HepG2 (cell line): ENCODE results near the gene TVP23A. TPM values are rescaled to one million over a fixed set of nuclear protein-coding genes. Genes with fewer than 3 reads are reported as not detected.

Experiments used
- CREB1 ChIP-seq, 2 experiments: fragments of 450-650 bp in 1 of 2; IDR thresholded peaks; 2 replicates each; pipeline ENCODE4 v1.6.1; 2016 to 2017; ENCODE audit warnings: control low read depth in 1 of 2, mild to moderate bottlenecking in 1 of 2, missing compliant biosample characterization in 1 of 2, missing genetic modification characterization in 1 of 2
- E2F5 ChIP-seq: sonication (generic); formaldehyde crosslinking; conservative IDR thresholded peaks from 2 replicates; pipeline ENCODE4 v1.4.0; 2020; ENCODE audit warnings: missing genetic modification reagents
- FOXK1 ChIP-seq: sonication (generic); formaldehyde crosslinking; IDR thresholded peaks from 2 replicates; pipeline ENCODE4 v1.4.0; 2020; ENCODE audit warnings: low read depth, missing genetic modification reagents, borderline replicate concordance
- HNF4A ChIP-seq: sonication (generic); formaldehyde crosslinking; IDR thresholded peaks from 2 replicates; pipeline ENCODE4 v1.4.0; 2020; ENCODE audit warnings: missing genetic modification reagents
- HNRNPK ChIP-seq: fragments of 200-400 bp; formaldehyde crosslinking; IDR thresholded peaks from 2 replicates; pipeline ENCODE4 v1.6.1; 2018; ENCODE audit warnings: low read length, low read depth, moderate library complexity, mild to moderate bottlenecking; ENCODE audit not compliant: poor library complexity, severe bottlenecking
- MXD1 ChIP-seq: sonication (generic); formaldehyde crosslinking; IDR thresholded peaks from 2 replicates; pipeline ENCODE4 v1.4.0; 2020; ENCODE audit warnings: mild to moderate bottlenecking, missing genetic modification reagents
- NR2F1 ChIP-seq, 2 experiments: fragments of 450-650 bp in 1 of 2; formaldehyde crosslinking in 1 of 2; IDR thresholded peaks; 2 replicates each; pipeline versions ENCODE4 v1.5.0 to v1.6.1; 2016 to 2020; ENCODE audit warnings: mild to moderate bottlenecking in 1 of 2, missing compliant biosample characterization in 1 of 2, missing genetic modification reagents in 1 of 2, moderate library complexity in 1 of 2
- NRL ChIP-seq: sonication (generic); formaldehyde crosslinking; IDR thresholded peaks from 2 replicates; pipeline ENCODE4 v1.5.0; 2020; ENCODE audit warnings: missing genetic modification reagents, mild to moderate bottlenecking, moderate library complexity, borderline replicate concordance
- PHF20 ChIP-seq: sonication (generic); formaldehyde crosslinking; IDR thresholded peaks from 2 replicates; pipeline ENCODE4 v1.5.0; 2020; ENCODE audit warnings: mild to moderate bottlenecking, missing genetic modification reagents
- POGZ ChIP-seq: sonication (generic); formaldehyde crosslinking; IDR thresholded peaks from 2 replicates; pipeline ENCODE4 v1.4.0; 2020; ENCODE audit warnings: mild to moderate bottlenecking, missing genetic modification reagents
- RBFOX2 ChIP-seq: fragments of 200-400 bp; formaldehyde crosslinking; IDR thresholded peaks from 2 replicates; pipeline ENCODE4 v1.6.1; 2017; ENCODE audit warnings: low read depth, mild to moderate bottlenecking, low read length
- RORA ChIP-seq: sonication (generic); formaldehyde crosslinking; IDR thresholded peaks from 2 replicates; pipeline ENCODE4 v1.5.0; 2020; ENCODE audit warnings: mild to moderate bottlenecking, missing genetic modification reagents, moderate library complexity
- SUZ12 ChIP-seq: fragments of 150-350 bp; IDR thresholded peaks from 2 replicates; pipeline ENCODE4 v1.6.1; 2014; ENCODE audit warnings: low read depth, low read length
- THAP7 ChIP-seq: sonication (generic); formaldehyde crosslinking; IDR thresholded peaks from 2 replicates; pipeline ENCODE4 v1.8.1; 2023; ENCODE audit warnings: mild to moderate bottlenecking, missing genetic modification reagents
- ZBTB39 ChIP-seq: sonication (generic); formaldehyde crosslinking; IDR thresholded peaks from 2 replicates; pipeline ENCODE4 v1.5.0; 2020; ENCODE audit warnings: missing genetic modification reagents
- ZFP36 ChIP-seq: fragments of 150-350 bp; IDR thresholded peaks from 2 replicates; pipeline ENCODE4 v1.6.1; 2018; ENCODE audit warnings: borderline replicate concordance, low read length, low read depth; ENCODE audit not compliant: partially characterized antibody
- ZNF205 ChIP-seq: IDR thresholded peaks from 2 replicates; pipeline ENCODE4 v1.6.1; 2018; ENCODE audit warnings: missing biosample characterization, missing genetic modification reagents
- ZNF232 ChIP-seq: sonication (generic); formaldehyde crosslinking; IDR thresholded peaks from 2 replicates; pipeline ENCODE4 v1.4.0; 2020; ENCODE audit warnings: missing genetic modification reagents, borderline replicate concordance
- ZNF331 ChIP-seq: sonication (generic); formaldehyde crosslinking; IDR thresholded peaks from 2 replicates; pipeline ENCODE4 v1.4.0; 2020; ENCODE audit warnings: missing genetic modification reagents
- ZNF616 ChIP-seq: sonication (generic); formaldehyde crosslinking; IDR thresholded peaks from 2 replicates; pipeline ENCODE4 v1.5.0; 2020; ENCODE audit warnings: low read depth, mild to moderate bottlenecking, missing genetic modification reagents
- ZNF670 ChIP-seq: sonication (generic); formaldehyde crosslinking; IDR thresholded peaks from 2 replicates; pipeline ENCODE4 v1.8.0; 2022; ENCODE audit warnings: mild to moderate bottlenecking, missing genetic modification reagents, borderline replicate concordance
- ZNF710 ChIP-seq: sonication (generic); formaldehyde crosslinking; IDR thresholded peaks from 2 replicates; pipeline ENCODE4 v1.5.0; 2020; ENCODE audit warnings: mild to moderate bottlenecking, missing genetic modification reagents, borderline replicate concordance
- ZNF720 ChIP-seq: sonication (generic); formaldehyde crosslinking; IDR thresholded peaks from 2 replicates; pipeline ENCODE4 v1.4.0; 2020; ENCODE audit warnings: missing genetic modification reagents
- polyA plus RNA-seq, 8 experiments: library from polyadenylated mRNA; depleted of rRNA in 3 of 8; stranded (reverse) in 7 of 8; unstranded in 1 of 8; fragments of >200 nt; fragmentation: Illumina TruSeq in 4 of 8; extraction: Trizol in 4 of 8; gene quantifications; 2 replicates each; pipeline versions ENCODE4 v1.2.1 to v1.2.3, GENCODE V29; 2011 to 2016; ENCODE audit warnings: low read depth in 4 of 8, missing spikeins in 1 of 8, mixed read lengths in 1 of 8; ENCODE audit not compliant: insufficient read depth in 1 of 8
- total RNA-seq, 5 experiments: library from RNA; depleted of rRNA; stranded (reverse); fragments of >200 nt; fragmentation: Illumina TruSeq; extraction: Trizol; gene quantifications; 2 replicates each; pipeline ENCODE4 v1.2.3, GENCODE V29; 2016; ENCODE audit warnings: low read depth in 1 of 5

The TVP23A gene
- total and polyA plus RNA-seq, 2 of the 13 experiments (the other 11 are each of a cell fraction or from before 2014, with no cell fraction given), result not detected

DNA sequence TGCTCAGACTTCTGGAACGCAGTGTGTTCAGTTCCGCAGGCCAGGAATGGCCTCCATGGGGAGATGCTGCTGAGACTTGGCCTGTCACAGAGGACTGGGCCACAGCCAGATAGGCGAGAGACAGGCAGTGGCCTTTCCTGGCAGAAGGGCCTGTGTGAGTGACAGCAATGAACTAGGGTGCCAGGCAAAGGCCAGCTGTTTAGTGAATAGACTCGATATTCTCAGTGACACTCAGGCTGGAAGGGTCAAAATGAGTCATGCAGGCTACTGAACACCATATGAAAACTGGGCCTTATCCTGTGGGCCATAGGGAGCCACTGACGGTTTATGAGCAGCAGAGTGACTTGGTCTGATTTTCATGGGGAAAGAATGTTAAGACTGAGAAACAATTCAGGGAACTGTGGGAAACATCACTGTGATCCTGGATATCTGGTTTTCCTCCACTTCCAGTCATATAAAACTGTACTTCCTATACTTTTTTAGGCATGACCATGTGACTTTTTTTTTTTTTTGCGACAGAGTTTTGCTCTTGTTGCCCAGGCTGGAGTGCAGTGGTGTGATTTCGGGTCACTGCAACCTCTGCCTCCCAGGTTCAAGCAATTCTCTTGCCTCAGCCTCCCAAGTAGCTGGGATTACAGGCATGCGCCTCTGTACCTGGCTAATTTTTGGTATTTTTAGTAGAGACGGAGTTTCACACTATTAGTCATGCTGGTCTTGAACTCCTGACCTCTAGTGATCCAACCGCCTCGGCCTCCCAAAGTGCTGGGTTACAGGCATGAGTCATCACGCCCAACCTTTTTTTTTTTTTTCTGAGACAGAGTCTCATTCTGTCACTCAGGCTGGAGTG is 80.1 kb downstream of the TVP23A start (continued):
- no peak for TF ChIP-seq ZBTB39 (CRISPR knock-in tag)
- TF ChIP-seq SUZ12, result no peak
- no peak for TF ChIP-seq ZNF616 (CRISPR knock-in tag)
- TF ChIP-seq CREB1 (IDR thresholded peaks at IDR 0.05), result peak; percentile 80
- TF ChIP-seq CREB1 (CRISPR knock-in tag; IDR thresholded peaks at IDR 0.05), result no peak
- TF ChIP-seq FOXK1, result 0 out of 2 replicates have a peak, but pooled peaks have one; percentile 14
- TF ChIP-seq ZFP36, result peak; percentile 73
- no peak for TF ChIP-seq E2F5
- TF ChIP-seq ZNF232 (CRISPR knock-in tag), result 0 out of 2 replicates have a peak, but pooled peaks have one; percentile 46
- no peak for TF ChIP-seq ZNF331 (CRISPR knock-in tag)
- TF ChIP-seq NR2F1 (CRISPR knock-in tag; IDR thresholded peaks at IDR 0.05), result peak; percentile 77 to 96
- TF ChIP-seq ZNF710 (CRISPR knock-in tag), result peak; percentile 73; the same call in 1 of the 2 replicates
- no peak for TF ChIP-seq RORA (CRISPR knock-in tag)
- TF ChIP-seq ZNF205 (CRISPR knock-in tag), result no peak
- TF ChIP-seq ZNF720 (CRISPR knock-in tag), result no peak
- TF ChIP-seq RBFOX2, result no peak
- peak; percentile 76 for TF ChIP-seq ZNF670
- peak; percentile 39 for TF ChIP-seq HNF4A (CRISPR knock-in tag)
- TF ChIP-seq MXD1 (CRISPR knock-in tag), result 0 out of 2 replicates have a peak, but pooled peaks have one; percentile 19
- no peak for TF ChIP-seq HNRNPK
- peak; percentile 69 for TF ChIP-seq POGZ (CRISPR knock-in tag)
- TF ChIP-seq PHF20, result no peak
- no peak for TF ChIP-seq THAP7
- no peak for TF ChIP-seq NRL (CRISPR knock-in tag)
